IMR-90 (cell line): ENCODE data around the gene CDK5R1.

Experiments
- CEBPB ChIP-seq: IDR thresholded peaks from 2 replicates; pipeline ENCODE4 v1.6.1; 2012; ENCODE audit warnings: low read depth, low read length, improper control_type of control experiment
- CHD1 ChIP-seq: IDR thresholded peaks from 2 replicates; pipeline ENCODE4 v1.6.1; 2012; ENCODE audit warnings: low read depth, low read length, improper control_type of control experiment
- CTCF ChIP-seq: conservative IDR thresholded peaks from 2 replicates; pipeline ENCODE4 v1.5.1; 2012; ENCODE audit warnings: mild to moderate bottlenecking, low read depth, low read length, improper control_type of control experiment
- POLR2A ChIP-seq: IDR thresholded peaks from 2 replicates; pipeline ENCODE4 v1.6.1; 2012; ENCODE audit warnings: mild to moderate bottlenecking, low read depth, low read length

GRCh38 chr17:32481193-32481592 lies 5.6 kb upstream of the CDK5R1 start:
- TF ChIP-seq CTCF (no peak), CEBPB (no peak), POLR2A (no peak), CHD1 (no peak)
